Activated CD8-positive, alpha-beta T cell treated with anti-CD3 and anti-CD28 coated beads for 36 hours (primary cell): ENCODE measurements around the gene PEX11A. TPM values are rescaled to one million over a fixed set of nuclear protein-coding genes. Genes with fewer than 3 reads are reported as not detected.
A peak's percentile ranks its signal among the peaks of the same experiment; 100 is the strongest.

Experiments used
- ATAC-seq: fragments of 200-7000 bp; cut with Tn5 transposase; one replicate; pipeline ENCODE4 v1.10.0; 2021; ENCODE audit warnings: mild to moderate bottlenecking, moderate library complexity
- CTCF ChIA-PET: fragments of 350-600 bp; sonication (Branson Sonifier 250); formaldehyde crosslinking; loops from one replicate; lab custom pipeline; 2021; ENCODE audit warnings: antibody characterized with exemption; lab: Charles Lee
- POLR2A ChIA-PET: fragments of 350-600 bp; sonication (Branson Sonifier 250); formaldehyde crosslinking; loops from one replicate; lab custom pipeline; 2021; ENCODE audit warnings: antibody characterized with exemption; lab: Charles Lee
- DNase-seq: peaks from one replicate; pipeline ENCODE4 v3.0.0-alpha.2; 2020
- H3K27ac Mint-ChIP-seq: one replicate; pipeline ENCODE4 v1.8.0; 2021; ENCODE audit warnings: mild to moderate bottlenecking, mixed read lengths
- H3K27me3 Mint-ChIP-seq: one replicate; pipeline ENCODE4 v1.8.0; 2021; ENCODE audit warnings: mixed read lengths
- H3K36me3 Mint-ChIP-seq: one replicate; pipeline ENCODE4 v1.8.0; 2021; ENCODE audit warnings: low read depth, mixed read lengths
- H3K4me1 Mint-ChIP-seq: one replicate; pipeline ENCODE4 v1.8.0; 2021; ENCODE audit warnings: low read depth, mixed read lengths
- H3K4me3 Mint-ChIP-seq: one replicate; pipeline ENCODE4 v1.8.0; 2021; ENCODE audit warnings: mild to moderate bottlenecking, moderate library complexity, mixed read lengths
- H3K9me3 Mint-ChIP-seq: one replicate; pipeline ENCODE4 v1.8.0; 2021; ENCODE audit warnings: mixed read lengths
- CTCF ChIP-seq: fragments of 200-600 bp; IDR thresholded peaks from one replicate; pipeline ENCODE4 v1.8.0; 2022; ENCODE audit warnings: antibody characterized with exemption, mild to moderate bottlenecking
- intact Hi-C: fragments of 100-400 bp; cut with micrococcal nuclease; formaldehyde crosslinking; loops from one replicate; pipeline ENCODE4 v1.10.0; 2022
- total RNA-seq, 2 experiments: library from RNA; stranded (reverse); gene quantifications; one replicate each; pipeline ENCODE4 v1.2.3, GENCODE V29; 2021

The PEX11A gene
- total RNA-seq, 2 experiments from 2014 or later = 3.3 to 4.0 TPM

- H3K27ac Mint-ChIP-seq = no peak overlapping the region
- H3K36me3 Mint-ChIP-seq = peaks cover 4% of the 10 kb centered on the region
- peaks cover 16% of the 10 kb centered on the region for H3K27me3 Mint-ChIP-seq
- no peak for ATAC-seq
- H3K9me3 Mint-ChIP-seq = no peaks in the 10 kb centered on the region
- TF ChIP-seq CTCF = no peak
- no peak for DNase-seq
- CTCF ChIA-PET = interaction anchor here (1.4 kb wide), 1 partner anchor 24 kb away, joined by 3 read pairs; no protein-coding TSS in a partner anchor
- intact Hi-C loops = no loop called here
- H3K4me1 Mint-ChIP-seq = peaks cover 5% of the 10 kb centered on the region
- POLR2A ChIA-PET = no interaction called here
- H3K4me3 Mint-ChIP-seq = no peak overlapping the region
Observed at GRCh38 chr15:89649716-89650115, 40.8 kb downstream of the PEX11A start.

GRCh38 chr15:89649013-89649625, 41.4 kb downstream of the PEX11A start:
- peaks cover 10% of the 10 kb centered on the region for H3K27me3 Mint-ChIP-seq
- ATAC-seq (no peak), DNase-seq (no peak)
- H3K36me3 Mint-ChIP-seq = peaks cover 1% of the 10 kb centered on the region
- no peak overlapping the region for H3K4me3 Mint-ChIP-seq
- POLR2A ChIA-PET = no interaction called here
- intact Hi-C loops = no loop called here
- no peak overlapping the region for H3K27ac Mint-ChIP-seq
- H3K9me3 Mint-ChIP-seq = no peaks in the 10 kb centered on the region
- no peaks in the 10 kb centered on the region for H3K4me1 Mint-ChIP-seq
- TF ChIP-seq CTCF = no peak
- CTCF ChIA-PET = no interaction called here

- Mint-ChIP-seq H3K27me3 (peaks cover 6% of the 10 kb centered on the region), H3K27ac (no peak overlapping the region)
- intact Hi-C loops = no loop called here
Observed at GRCh38 chr15:89648106-89649012, 42.2 kb downstream of the PEX11A start.

GRCh38 chr15:89647191-89647851, 43.2 kb downstream of the PEX11A start:
- Mint-ChIP-seq H3K9me3 (no peaks in the 10 kb centered on the region), H3K27ac (no peak overlapping the region), H3K4me1 (no peaks in the 10 kb centered on the region), H3K36me3 (peaks cover 1% of the 10 kb centered on the region), H3K27me3 (peaks cover 2% of the 10 kb centered on the region), H3K4me3 (no peak overlapping the region)
- ChIA-PET POLR2A (interaction anchor here (1.1 kb wide), 1 partner anchor 14 kb away, joined by 3 read pairs; no protein-coding TSS in a partner anchor), CTCF (interaction anchor here (0.7 to 2.5 kb wide), 15 partner anchors 11 to 227 kb away, joined by 3 to 9 read pairs (median 3); no protein-coding TSS in a partner anchor)
- ATAC-seq (peak; percentile 92), DNase-seq (peak; percentile 83)
- intact Hi-C loops = no loop called here
- peak; percentile 78 for TF ChIP-seq CTCF

More at GRCh38 chr15:89648106-89649012, 42.2 kb downstream of the PEX11A start:
- Mint-ChIP-seq H3K9me3 (no peaks in the 10 kb centered on the region), H3K4me1 (no peaks in the 10 kb centered on the region), H3K4me3 (no peak overlapping the region), H3K36me3 (peaks cover 1% of the 10 kb centered on the region)
- TF ChIP-seq CTCF = no peak
- no peak for DNase-seq
- CTCF ChIA-PET = interaction anchor here (0.7 to 2.5 kb wide), 12 partner anchors 10 to 226 kb away, joined by 3 to 9 read pairs (median 4); no protein-coding TSS in a partner anchor
- no peak for ATAC-seq
- POLR2A ChIA-PET = interaction anchor here (1.1 kb wide), 1 partner anchor 13 kb away, joined by 3 read pairs; no protein-coding TSS in a partner anchor
